Tibial nerve (tissue), 4 donors: ENCODE data around the gene MARCKSL1. TPM values are rescaled to one million over a fixed set of nuclear protein-coding genes. Genes with fewer than 3 reads are reported as not detected.
"Not testable (repeated sequence)": the region's sequence is repeated elsewhere in the genome, so short reads cannot be mapped to it uniquely, and the experiment has no call there.

Experiments used
- DNase-seq, 2 donors: peaks; one replicate each; pipeline ENCODE4 v3.0.0-alpha.2; 2019; ENCODE audit warnings: low spot score in 2 of 2
- H3K27ac ChIP-seq, 4 donors: fragments of 200-600 bp; sonication (generic) in 3 of 4; one replicate each; pipeline ENCODE4 v1.5.1; 2017 to 2019; ENCODE audit warnings: mild to moderate bottlenecking in 1 of 4
- H3K27me3 ChIP-seq, 2 donors: fragments of 200-600 bp; sonication (generic) in 1 of 2; one replicate each; pipeline versions ENCODE4 v1.5.1 to v1.6.0; 2017 to 2019
- H3K36me3 ChIP-seq, 3 donors: fragments of 200-600 bp; sonication (generic); one replicate each; pipeline ENCODE4 v1.5.1; 2018 to 2019
- H3K4me1 ChIP-seq, 4 donors: fragments of 200-600 bp; sonication (generic) in 3 of 4; one replicate each; pipeline ENCODE4 v1.5.1; 2017 to 2019
- H3K4me3 ChIP-seq, 4 donors: fragments of 200-600 bp; sonication (generic) in 3 of 4; one replicate each; pipeline ENCODE4 v1.5.1; 2017 to 2019; ENCODE audit warnings: mild to moderate bottlenecking in 1 of 4, moderate library complexity in 1 of 4
- H3K9me3 ChIP-seq, 4 donors: fragments of 200-600 bp; sonication (generic) in 3 of 4; one replicate each; pipeline ENCODE4 v1.5.1; 2017 to 2019
- CTCF ChIP-seq, 5 experiments: fragments of 200-600 bp in 3 of 5; fragments of 450-650 bp in 2 of 5; sonication (generic) in 3 of 5; IDR thresholded peaks; one replicate each; pipeline ENCODE4 v1.5.1; 2016 to 2019; ENCODE audit warnings: antibody characterized with exemption in 5 of 5, mild to moderate bottlenecking in 3 of 5, moderate library complexity in 2 of 5
- EP300 ChIP-seq, 2 donors: sonication (generic); formaldehyde crosslinking; IDR thresholded peaks; one replicate each; pipeline ENCODE4 v1.6.1; 2017; ENCODE audit warnings: antibody characterized with exemption in 2 of 2, mild to moderate bottlenecking in 1 of 2
- POLR2A ChIP-seq, 2 donors: fragments of 450-650 bp; IDR thresholded peaks; one replicate each; pipeline ENCODE4 v1.6.1; 2017; ENCODE audit warnings: antibody characterized with exemption in 2 of 2, mild to moderate bottlenecking in 2 of 2, moderate library complexity in 2 of 2
- WGBS, 2 donors: methylation state at CpG; one replicate each; pipeline ENCODE4 v1.1.5; 2018; 5-methylcytosine and 5-hydroxymethylcytosine counted together
- small RNA-seq: library from RNA; depleted of rRNA; stranded (forward); fragments of <200 nt; gene quantifications from one replicate; pipeline ENCODE3, GENCODE V24; 2016
- total RNA-seq, 4 donors: library from RNA; depleted of rRNA; stranded (reverse); fragments of >200 nt; gene quantifications; one replicate each; pipeline ENCODE4 v1.1.0, GENCODE V29; 2016

Gene MARCKSL1
- total RNA-seq, 4 donors from 2014 or later = 42.4 to 61.2 (median 45.0) TPM

GRCh38 chr1:32286763-32287162 lies 49.3 kb downstream of the MARCKSL1 start:
- no peak for DNase-seq
- no peak overlapping the region for H3K27ac ChIP-seq
- WGBS, 2 donors = 85 to 89% methylated on average over 4 of the region's 4 CpGs
- no peaks in the 10 kb centered on the region for H3K36me3 ChIP-seq
- peaks cover 0 to 4% (median 0%) of the 10 kb centered on the region in 4 donors for H3K4me1 ChIP-seq
- no peak for TF ChIP-seq EP300 (IDR thresholded peaks at IDR 0.05)
- TF ChIP-seq POLR2A (IDR thresholded peaks at IDR 0.05) = no peak
- TF ChIP-seq CTCF (IDR thresholded peaks at IDR 0.05) = no peak
- H3K27me3 ChIP-seq = no peaks in the 10 kb centered on the region
- no peak overlapping the region for H3K4me3 ChIP-seq
- H3K9me3 ChIP-seq = no peaks in the 10 kb centered on the region

- DNase-seq = no peak
These were observed 50.4 kb downstream of the MARCKSL1 start for GRCh38 chr1:32285658-32286057.

GRCh38 chr1:32284777-32285176 lies 51.3 kb downstream of the MARCKSL1 start:
- H3K9me3 ChIP-seq, H3K27me3 ChIP-seq, H3K27ac ChIP-seq, H3K4me1 ChIP-seq, DNase-seq, H3K4me3 ChIP-seq, H3K36me3 ChIP-seq: not testable (repeated sequence)
- WGBS, 2 donors = 84 to 95% methylated on average over 8 of the region's 8 CpGs

More at GRCh38 chr1:32285658-32286057, 50.4 kb downstream of the MARCKSL1 start:
- no peaks in the 10 kb centered on the region for H3K27me3 ChIP-seq
- H3K27ac ChIP-seq = no peak overlapping the region
- no peaks in the 10 kb centered on the region for H3K36me3 ChIP-seq
- TF ChIP-seq CTCF (IDR thresholded peaks at IDR 0.05) (no peak), EP300 (IDR thresholded peaks at IDR 0.05) (no peak), POLR2A (IDR thresholded peaks at IDR 0.05) (no peak)
- no peaks in the 10 kb centered on the region for H3K9me3 ChIP-seq
- no peaks in the 10 kb centered on the region for H3K4me1 ChIP-seq
- H3K4me3 ChIP-seq = no peak overlapping the region
- WGBS, 2 donors = 88 to 94% methylated on average over 3 of the region's 3 CpGs

Small RNAs within 50 kb of the gene (small RNA-seq; reads per million reads assigned to genes)
- gene RF00019 = not detected

Other genes starting within 250 kb of the MARCKSL1 start
- 10 to 100 TPM; 30.3 to 39.3 (median 33.5) TPM for gene KPNA6, start 228.2 kb downstream of the MARCKSL1 start, total RNA-seq
- 10 to 100 TPM; 41.4 to 52.0 (median 49.5) TPM for gene TXLNA, start 156.6 kb downstream of the MARCKSL1 start, total RNA-seq
- gene CCDC28B, start 135.6 kb downstream of the MARCKSL1 start, total RNA-seq = 10 to 100 TPM in 1 of 4 donors, 1 to 10 TPM in 3; 2.7 to 12.0 (median 6.2) TPM
- 1 to 10 TPM; 2.4 to 4.7 (median 3.7) TPM for gene IQCC, start 130.6 kb downstream of the MARCKSL1 start, total RNA-seq
- gene DCDC2B, start 127.1 kb downstream of the MARCKSL1 start, total RNA-seq = not detected
- gene TMEM234, start 113.9 kb downstream of the MARCKSL1 start, total RNA-seq = 10 to 100 TPM; 22.5 to 29.0 (median 26.3) TPM
- 100 to 1,000 TPM; 121 to 172 (median 152) TPM for gene EIF3I, start 113.8 kb downstream of the MARCKSL1 start, total RNA-seq
- gene FAM167B, start 89.0 kb downstream of the MARCKSL1 start, total RNA-seq = 1 to 10 TPM; 1.4 to 5.4 (median 3.5) TPM
- gene LCK, start 85.0 kb downstream of the MARCKSL1 start, total RNA-seq = 1 to 10 TPM; 1.1 to 6.9 (median 2.0) TPM
- 10 to 100 TPM; 40.4 to 51.6 (median 47.1) TPM for gene HDAC1, start 44.1 kb downstream of the MARCKSL1 start, total RNA-seq
- 10 to 100 TPM in 3 of 4 donors, 1 to 10 TPM in 1; 9.4 to 23.5 (median 16.3) TPM for gene FAM229A, start 26.3 kb upstream of the MARCKSL1 start, total RNA-seq
- 1 to 10 TPM in 3 of 4 donors, under 1 TPM in 1; 0.44 to 1.5 (median 1.2) TPM for gene TSSK3, start 26.3 kb upstream of the MARCKSL1 start, total RNA-seq
- gene BSDC1, start 58.2 kb upstream of the MARCKSL1 start, total RNA-seq = 10 to 100 TPM; 60.6 to 88.7 (median 83.8) TPM
- gene ZBTB8B, start 128.8 kb upstream of the MARCKSL1 start, total RNA-seq = under 1 TPM in 1 of 4 donors, not detected in 3; 0.21 TPM
- gene ZBTB8A, start 203.2 kb upstream of the MARCKSL1 start, total RNA-seq = 10 to 100 TPM in 3 of 4 donors, 1 to 10 TPM in 1; 8.1 to 14.9 (median 12.1) TPM